Activated T-cell treated with anti-CD3 and anti-CD28 coated beads, Interleukin-2, amount 50 U/mL, for 48 hours (primary cell): ENCODE results near the gene GOLGA6L2.
"Not testable (repeated sequence)": the region's sequence is repeated elsewhere in the genome, so short reads cannot be mapped to it uniquely, and the experiment has no call there.

Experiments
- DNase-seq, 2 experiments: peaks; one replicate each; pipeline ENCODE4 v3.0.0-alpha.2; 2020

Gene GOLGA6L2

GRCh38 chr15:23424111-23424904 lies 22.7 kb downstream of the GOLGA6L2 start:
- no peak for DNase-seq

DNA sequence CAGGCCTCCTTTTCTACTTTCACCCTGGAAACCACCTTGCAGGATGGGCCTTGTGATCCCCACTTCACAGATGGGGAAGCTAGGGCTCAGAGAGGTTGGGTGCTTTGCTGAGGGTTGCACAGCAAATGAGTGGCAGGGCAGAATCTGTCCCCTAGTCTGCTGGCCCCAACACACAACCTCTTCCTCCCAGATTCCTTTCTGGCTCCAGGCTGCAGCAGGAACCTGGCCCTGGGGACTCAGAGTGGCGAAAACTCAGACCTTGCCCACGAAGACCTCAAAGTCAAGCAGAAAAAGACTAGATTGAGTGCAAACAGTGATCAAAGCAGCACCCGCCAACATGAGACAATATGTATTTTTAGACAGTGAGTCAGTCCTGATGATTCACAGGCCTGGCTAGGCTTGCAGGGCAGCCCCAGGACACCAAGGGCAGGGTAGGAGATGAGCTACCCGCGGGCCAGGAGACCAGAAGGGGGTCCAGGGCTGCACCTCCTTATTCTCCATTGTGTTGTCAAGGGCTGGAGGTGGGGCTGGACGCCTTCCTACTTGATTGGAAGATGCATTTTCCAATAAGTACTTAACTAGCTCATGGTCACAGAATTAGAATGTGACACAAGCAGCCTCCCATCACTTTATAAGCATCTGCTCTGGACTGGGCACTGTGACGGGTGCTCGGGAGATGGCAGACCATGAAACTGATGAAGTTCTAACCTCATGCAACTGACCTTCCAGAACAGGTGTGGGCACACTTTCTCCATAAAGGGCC lies 23.9 kb downstream of the GOLGA6L2 start:
- DNase-seq: no peak

- DNase-seq: no peak
Measured at GRCh38 chr15:23422099-23422945, 24.7 kb downstream of the GOLGA6L2 start.

DNA sequence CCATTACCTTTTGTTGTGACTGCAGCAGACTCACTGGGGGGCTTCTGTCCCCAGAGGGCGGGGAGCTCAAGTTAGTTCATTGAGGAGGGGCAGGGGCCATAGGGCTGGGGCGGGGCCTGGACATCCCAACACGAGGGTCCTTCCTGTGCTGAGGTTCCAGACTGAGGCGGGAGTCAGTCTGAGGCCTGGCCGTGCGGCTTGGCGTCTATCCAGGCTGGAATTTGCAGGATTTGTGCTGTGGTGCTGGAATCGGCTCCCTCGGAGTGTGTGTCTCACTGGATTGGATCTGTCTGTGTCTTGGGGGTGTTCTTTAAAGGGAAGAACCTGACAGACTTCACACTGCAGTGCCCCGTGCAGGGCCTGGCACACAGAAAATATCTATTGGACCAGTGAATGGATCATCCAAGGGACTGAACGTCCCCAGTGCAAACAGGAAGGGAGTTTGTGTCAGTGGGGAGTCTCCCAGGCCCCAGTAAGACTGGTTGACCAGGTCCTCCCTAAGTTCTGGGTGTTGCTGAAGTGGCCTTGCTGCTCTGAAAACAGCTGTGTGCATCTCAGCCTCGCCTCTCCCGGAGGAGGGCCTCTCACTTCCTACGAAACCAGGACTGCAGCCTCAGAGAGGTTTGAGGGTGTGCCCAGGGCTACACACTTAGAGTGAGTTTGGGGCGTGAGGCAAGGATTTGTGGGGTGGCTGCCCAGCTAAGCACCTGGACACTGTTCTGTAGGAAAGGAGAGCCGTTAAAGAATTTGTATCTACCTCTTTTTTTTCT lies 26.1 kb downstream of the GOLGA6L2 start:
- DNase-seq: no peak

GRCh38 chr15:23416349-23417276 lies 30.4 kb downstream of the GOLGA6L2 start:
- no peak for DNase-seq

DNA sequence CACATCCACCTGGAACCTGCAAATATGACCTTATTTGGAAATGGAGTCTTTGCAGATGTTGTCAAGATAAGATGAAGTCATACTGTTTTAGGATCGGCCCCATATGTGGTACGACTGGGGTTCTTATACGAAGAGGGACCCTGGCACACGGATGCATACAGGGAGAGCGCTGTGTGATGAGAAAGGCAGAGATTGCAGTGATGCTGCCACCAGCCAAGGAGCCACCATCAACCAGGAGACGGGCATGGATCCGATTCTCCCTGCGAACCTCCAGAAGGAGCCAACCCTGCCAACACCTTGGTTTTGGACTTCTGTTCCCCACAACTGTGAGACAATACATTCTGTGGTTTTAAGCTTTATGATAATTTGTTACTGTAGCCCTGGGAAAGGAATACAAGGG lies 31.2 kb downstream of the GOLGA6L2 start:
- not testable (repeated sequence) for DNase-seq

DNA sequence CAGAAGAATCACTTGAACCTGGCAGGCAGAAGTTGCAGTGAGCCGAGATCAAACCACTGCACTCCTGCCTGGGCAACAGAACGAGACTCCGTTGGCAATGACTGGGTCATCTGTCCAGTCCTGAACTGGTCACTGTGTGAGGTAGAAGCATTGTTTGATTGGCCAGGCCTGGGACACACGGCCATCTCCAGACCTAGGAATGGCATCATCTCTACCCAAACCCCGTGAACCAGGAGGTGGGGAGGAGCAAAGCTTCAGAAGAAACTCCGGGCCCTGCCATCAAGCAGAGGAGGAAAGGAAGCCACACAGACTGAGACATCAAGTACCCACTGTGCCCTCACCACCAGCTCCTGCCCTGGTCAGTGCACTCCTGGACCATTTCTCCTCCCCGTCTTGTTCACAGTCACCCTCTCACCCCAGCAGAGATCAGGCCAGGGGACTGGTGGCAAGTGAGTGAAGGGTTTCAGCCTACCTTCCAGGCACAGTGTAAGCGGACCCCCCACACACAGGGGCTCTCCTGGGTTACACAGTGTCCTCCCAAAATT lies 31.6 kb downstream of the GOLGA6L2 start:
- DNase-seq: no peak

DNA sequence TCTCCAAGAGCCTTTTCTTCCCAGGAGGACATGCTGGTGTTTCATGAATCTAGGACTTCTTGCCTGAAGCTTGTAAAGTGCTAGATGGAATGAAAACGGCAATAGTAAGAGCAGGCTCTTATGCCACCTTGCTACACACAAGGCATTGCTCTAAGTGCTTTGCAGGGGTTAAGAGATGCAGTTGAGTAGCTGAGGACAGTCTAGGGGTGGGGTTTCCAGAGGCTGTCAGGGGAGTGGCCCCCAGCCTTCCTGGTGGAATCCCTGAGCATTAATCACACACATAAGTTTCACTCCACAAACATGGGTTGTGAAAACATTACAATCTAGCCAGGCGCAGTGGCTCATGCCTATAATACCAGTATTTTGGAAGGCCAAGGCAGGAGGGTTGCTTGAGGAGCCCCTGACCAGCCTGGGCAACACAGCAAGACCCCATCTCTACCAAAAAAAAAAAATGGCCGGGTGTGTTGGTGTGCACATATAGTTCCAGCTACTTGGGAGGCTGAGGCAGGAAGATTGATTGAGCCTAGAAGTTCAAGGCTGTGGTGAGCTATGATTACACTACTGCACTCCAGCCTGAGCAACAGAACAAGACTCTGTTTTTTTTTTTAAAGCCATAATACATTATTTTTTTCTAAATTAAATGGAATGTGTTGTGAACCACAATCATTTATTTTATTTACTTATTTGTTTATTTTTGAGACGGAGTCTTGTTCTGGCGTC lies 34.0 kb downstream of the GOLGA6L2 start:
- not testable (repeated sequence) for DNase-seq

DNA sequence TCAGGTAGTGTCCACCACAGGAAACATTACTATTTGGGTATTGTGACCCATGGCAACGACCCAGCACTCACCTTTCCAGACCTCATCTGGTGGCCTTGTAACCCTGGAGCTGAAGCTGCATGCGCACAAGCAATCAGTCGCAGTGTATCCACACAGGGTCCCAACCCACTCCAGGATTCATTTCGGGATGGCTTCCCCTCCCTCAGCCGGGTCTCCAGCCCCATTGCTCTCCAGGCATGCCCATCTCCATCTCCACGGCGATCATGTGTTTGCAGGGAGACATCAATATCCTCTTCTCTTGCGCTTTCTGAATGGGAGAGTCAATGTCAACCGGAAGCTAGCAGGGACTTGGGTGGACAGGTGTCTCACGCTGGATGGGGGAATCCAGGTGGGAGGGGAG lies 35.2 kb downstream of the GOLGA6L2 start:
- DNase-seq: no peak

GRCh38 chr15:23403550-23403949 lies 43.5 kb downstream of the GOLGA6L2 start:
- DNase-seq: no peak

DNA sequence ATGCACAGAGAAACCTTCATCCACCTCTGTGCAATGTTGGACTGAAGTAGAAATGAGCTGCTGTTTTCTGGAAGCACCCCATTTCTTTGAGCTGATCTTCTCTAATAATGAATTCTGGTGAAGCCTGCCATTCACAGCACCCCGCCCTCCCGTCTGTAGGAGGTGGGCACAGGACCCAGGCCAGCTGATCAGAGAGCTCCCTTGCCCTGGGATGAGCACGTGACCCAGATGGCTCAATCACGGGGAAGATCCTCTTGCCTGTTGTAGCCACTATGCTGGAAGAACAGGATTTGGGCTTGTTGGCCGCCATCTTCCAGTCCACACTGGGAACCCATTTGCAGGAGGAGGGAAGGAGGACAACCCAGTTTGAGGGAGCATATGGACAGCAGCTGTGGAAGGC lies 44.5 kb downstream of the GOLGA6L2 start:
- no peak for DNase-seq

DNA sequence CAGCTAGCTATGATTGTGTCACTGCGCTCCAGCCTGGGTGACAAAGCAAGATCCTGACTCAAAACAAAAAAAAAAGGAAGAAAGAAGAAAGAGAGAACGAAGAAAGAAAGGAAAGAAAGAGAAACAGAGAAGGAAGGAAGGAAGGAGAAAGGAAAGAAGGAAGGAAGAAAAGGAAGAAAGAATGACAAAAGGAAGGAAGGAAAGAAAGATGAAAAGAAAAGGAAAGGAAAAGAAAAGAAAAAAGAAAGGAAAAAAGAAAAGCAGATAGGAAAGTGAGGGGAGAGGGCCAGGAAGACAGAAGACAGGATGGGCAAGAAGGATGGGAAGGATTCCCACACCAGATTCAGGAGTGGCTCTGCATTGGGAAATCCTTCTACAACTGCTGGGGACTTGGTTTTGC lies 44.9 kb downstream of the GOLGA6L2 start:
- no peak for DNase-seq

DNA sequence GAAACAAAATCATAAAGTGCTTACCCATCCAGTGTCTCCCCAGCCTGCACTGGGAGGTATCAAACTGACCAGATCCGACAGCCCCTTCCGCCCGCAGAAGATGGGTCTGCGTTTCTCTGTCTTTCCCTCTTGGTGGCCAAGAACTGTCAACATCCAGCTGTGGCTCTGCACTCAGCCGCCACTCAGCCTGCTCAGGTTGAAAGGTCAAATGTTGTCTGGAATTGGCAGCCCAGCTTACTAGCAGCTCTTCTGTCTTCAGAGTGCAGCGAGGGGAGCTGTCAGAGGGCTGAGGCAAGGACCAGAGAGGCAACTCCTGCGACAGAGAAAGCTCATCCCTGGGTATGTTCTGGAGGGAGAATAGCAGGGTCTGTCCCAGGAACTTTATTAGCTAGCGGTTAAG lies 45.4 kb downstream of the GOLGA6L2 start:
- DNase-seq: no peak

- not testable (repeated sequence) for DNase-seq
Measured at GRCh38 chr15:23399207-23399606, 47.8 kb downstream of the GOLGA6L2 start.

DNA sequence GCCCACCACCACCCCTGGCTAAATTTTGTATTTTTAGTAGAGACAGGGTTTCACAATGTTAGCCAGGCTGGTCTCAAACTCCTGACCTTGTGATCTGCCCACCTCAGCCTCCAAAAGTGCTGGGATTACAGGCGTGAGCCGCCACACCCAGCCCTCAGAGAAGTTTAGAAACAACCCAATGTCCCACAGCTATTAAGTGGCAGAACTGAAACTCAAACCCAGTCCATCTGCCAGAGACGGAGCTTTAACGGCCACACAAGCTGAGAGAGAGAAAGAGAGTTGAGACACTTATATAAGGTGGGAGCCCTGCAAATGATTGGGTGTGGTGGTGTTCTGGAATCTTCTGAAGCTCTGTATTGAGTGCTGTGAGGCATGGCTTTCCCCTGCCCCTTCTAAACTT lies 48.7 kb downstream of the GOLGA6L2 start:
- not testable (repeated sequence) for DNase-seq

DNA sequence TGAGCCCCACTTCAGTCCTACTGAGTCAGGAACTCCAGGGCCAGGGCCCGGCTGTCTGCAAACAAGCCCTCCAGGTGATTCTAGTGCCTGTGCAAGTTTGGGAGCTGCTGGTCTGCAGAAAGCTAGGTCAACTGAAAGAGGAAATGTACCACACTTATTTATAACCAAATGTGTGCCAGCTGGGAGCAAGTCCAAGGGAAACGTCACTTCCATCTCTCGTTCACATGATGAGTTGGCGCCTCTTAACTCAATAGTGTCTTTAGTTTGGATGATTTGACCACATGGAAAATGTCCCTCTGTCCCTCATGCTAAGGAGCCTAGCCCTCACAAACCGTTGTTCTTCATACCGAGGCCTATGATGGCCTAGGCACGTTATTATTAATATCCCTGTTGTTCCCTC lies 49.3 kb downstream of the GOLGA6L2 start:
- DNase-seq: no peak

GRCh38 chr15:23395832-23396231 lies 51.2 kb downstream of the GOLGA6L2 start:
- DNase-seq: no peak

DNA sequence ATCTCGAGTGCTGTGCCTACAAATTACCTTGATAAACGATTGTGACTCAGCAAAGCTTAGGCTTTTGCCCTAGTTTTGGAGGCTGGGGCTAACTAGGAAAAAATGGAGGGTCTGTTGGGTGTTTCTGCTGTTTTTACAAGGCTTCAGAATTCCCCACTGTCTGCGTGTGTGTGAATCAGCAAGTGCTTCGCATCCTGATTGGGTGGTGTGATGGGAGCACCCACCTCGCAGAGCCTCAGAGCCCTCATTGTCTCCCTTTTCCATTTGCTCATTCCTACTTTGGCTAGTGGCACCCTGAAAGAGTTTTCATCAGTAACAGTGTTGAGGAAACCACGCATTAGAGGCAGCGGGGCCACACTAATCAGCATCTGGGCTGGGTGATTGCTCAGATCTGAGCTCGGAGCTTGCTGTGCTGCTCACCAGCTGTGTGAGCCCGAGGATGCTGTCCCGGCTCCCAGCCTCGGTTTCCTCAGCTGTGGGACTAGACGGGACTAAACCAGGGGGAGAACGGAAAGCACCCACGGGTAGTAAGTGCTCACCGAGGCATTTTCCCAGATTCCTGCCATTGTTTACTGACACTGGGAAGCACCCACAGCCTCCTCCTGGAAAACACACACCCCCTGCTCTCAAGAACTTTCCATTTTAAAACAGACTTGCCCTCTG lies 51.9 kb downstream of the GOLGA6L2 start:
- DNase-seq: no peak
